Cardiac fibroblast (primary cell): Measurements from ENCODE around the gene SUCLG1.

Experiments used
- DNase-seq, 2 donors: peaks; one replicate each; pipeline versions ENCODE4 v3.0.0 to v3.0.0-alpha.2; 2010; ENCODE audit warnings: low read depth in 2 of 2
- H3K4me3 ChIP-seq, 2 donors: replicated peaks in 1 of 2; 1 replicate in 1 of 2; 2 replicates in 1 of 2; pipeline ENCODE4 v1.5.1; 2011; ENCODE audit warnings: low read depth in 2 of 2, low read length in 2 of 2, mild to moderate bottlenecking in 2 of 2, moderate library complexity in 1 of 2
- CTCF ChIP-seq: IDR thresholded peaks from one replicate; pipeline ENCODE4 v1.5.1; 2011; ENCODE audit warnings: low read depth, mild to moderate bottlenecking, low read length, inconsistent platforms

SUCLG1 gene

DNA sequence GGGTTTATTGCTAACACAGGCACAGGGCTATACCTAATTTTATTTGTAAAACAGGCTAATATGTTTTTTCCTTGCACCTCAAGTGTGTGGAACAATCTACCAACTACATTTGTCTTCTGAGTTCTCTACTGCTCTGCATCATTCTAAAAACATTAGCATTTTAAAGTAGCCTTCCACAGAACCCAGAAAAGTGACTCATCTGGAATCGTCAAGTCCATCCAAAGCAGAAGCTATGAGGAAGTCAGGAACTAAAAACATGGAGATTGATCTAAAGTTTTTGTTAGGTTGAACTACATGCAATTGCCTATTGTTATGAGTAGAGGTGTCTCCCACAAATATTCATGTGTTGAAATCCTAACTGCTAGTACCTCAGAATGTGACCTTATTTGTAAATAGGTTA lies 70.9 kb downstream of the SUCLG1 start:
- TF ChIP-seq CTCF: no peak
- DNase-seq: no peak
- H3K4me3 ChIP-seq: no peak overlapping the region

DNA sequence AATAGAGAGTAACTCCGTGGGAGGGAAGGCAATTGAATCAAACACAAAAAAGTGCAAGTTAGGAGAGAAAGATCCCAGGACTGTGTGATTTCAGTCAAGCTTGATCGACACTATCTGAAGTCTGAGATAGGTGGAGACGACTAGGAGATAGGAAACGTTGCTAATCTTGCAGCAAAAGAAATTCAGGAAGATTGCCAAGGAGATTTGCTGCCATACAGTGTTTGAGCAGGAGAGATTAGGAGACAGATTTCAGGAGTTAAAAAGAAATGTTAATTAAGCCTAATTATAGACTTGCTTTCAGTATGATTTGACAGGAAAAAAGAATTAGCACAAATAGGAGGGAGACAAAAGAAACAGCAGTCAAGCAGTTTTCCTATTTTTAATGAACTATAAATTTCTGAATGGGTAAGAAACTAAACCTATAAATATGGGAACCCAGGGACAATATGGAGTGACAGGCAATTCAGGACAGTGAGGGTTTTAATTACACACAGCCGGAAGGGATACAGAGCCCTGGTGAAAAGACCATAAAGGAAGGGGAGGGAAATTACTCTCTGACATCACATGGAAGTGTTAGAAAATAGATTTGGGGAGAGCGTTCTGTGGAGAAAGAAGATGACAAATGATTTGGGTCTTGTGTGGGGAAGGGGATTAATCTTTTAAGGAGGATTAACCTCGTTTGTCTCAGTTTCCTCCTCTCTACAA lies 72.6 kb downstream of the SUCLG1 start:
- no peak for DNase-seq
- TF ChIP-seq CTCF: no peak
- no peak overlapping the region for H3K4me3 ChIP-seq

DNA sequence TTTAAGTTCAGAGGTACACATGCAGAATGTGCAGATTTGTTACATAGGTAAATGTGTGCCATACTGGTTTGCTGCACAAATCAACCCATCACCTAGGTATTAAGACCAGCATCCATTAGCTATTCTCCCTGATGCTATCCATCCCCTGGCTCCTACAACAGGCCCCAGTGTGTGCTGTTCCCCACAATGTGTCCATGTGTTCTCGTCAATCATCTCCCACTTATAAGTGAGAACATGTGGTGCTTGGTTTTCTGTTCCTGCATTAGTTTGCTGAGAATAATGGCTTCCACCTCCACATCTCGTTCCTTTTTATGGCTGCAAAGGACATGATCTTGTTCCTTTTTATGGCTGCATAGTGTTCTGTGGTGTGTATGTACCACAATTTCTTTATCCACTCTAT lies 75.8 kb downstream of the SUCLG1 start:
- no peak for DNase-seq
- H3K4me3 ChIP-seq: no peak overlapping the region
- TF ChIP-seq CTCF: no peak

- no peak overlapping the region for H3K4me3 ChIP-seq
- no peak for TF ChIP-seq CTCF
- DNase-seq: no peak
Measured at GRCh38 chr2:84380875-84381274, 78.2 kb downstream of the SUCLG1 start.

- no peak for TF ChIP-seq CTCF
- no peak overlapping the region for H3K4me3 ChIP-seq
- DNase-seq: no peak
Measured at GRCh38 chr2:84378960-84379359, 80.1 kb downstream of the SUCLG1 start.

DNA sequence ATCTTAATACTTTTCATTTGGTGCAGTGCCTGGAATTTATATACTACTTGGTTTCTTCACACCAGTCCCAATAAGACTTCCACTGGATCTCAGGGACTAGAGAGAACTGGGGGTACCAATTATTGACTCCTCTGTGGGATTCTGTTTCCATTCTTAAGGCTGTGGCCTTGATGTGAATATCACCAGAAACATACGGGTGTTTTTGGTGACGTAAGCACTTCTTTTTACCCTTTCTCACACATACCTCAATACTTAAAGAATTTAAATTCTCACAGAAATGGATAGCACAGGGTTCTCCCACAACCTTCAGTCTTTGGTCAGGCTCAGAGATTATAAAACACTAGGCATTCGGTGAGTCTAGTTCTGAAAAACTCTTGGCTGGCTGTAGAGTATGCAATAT lies 84.1 kb downstream of the SUCLG1 start:
- DNase-seq: no peak
- H3K4me3 ChIP-seq: no peak overlapping the region
- TF ChIP-seq CTCF: no peak

DNA sequence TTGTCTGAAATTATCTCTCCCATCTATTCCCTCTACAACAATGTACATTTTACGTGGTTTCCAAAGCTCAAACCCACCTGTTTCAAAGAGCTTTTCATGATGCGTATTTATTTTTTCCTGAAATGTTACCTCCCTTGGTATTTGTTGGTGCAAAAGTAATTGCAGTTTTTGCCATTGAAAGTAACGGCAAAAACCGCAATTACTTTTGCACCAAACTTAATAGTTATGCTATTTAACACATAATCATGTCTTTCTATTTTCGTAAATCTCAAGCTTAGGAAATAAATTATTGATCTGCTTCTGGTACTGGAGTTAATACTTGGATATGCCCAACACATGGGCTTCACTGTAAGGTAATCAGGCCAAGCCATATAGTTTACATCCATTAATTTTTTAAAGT lies 85.2 kb downstream of the SUCLG1 start:
- no peak for TF ChIP-seq CTCF
- no peak for DNase-seq
- no peak overlapping the region for H3K4me3 ChIP-seq
